SK-N-SH (cell line): ENCODE results near the gene IARS2. TPM values are rescaled to one million over a fixed set of nuclear protein-coding genes. Genes with fewer than 3 reads are reported as not detected.

Source experiments
- CTCF ChIA-PET: fragments of 300-600, 350-600 bp; formaldehyde crosslinking; extraction: SDS; loops from one replicate; lab custom pipeline; 2021; lab: Yijun Ruan, JAX
- POLR2A ChIA-PET: fragments of 350-600 bp; sonication (Branson Sonifier 250); formaldehyde crosslinking; extraction: SDS; loops from one replicate; lab custom pipeline; 2020; ENCODE audit warnings: antibody characterized with exemption, inconsistent platforms; lab: Yijun Ruan, JAX
- DNase-seq: peaks from one replicate; pipeline ENCODE4 v3.0.0; 2012
- H2AFZ ChIP-seq: fragments of 200-600 bp; sonication (generic); 2 replicates; pipeline ENCODE4 v1.8.1; 2016; ENCODE audit warnings: antibody characterized with exemption, mild to moderate bottlenecking, low read depth
- H3F3A ChIP-seq: fragments of 200-600 bp; sonication (generic); replicated peaks from 2 replicates; pipeline ENCODE3; 2016; ENCODE audit warnings: antibody characterized with exemption, mild to moderate bottlenecking; ENCODE audit not compliant: insufficient read depth
- H3K27ac ChIP-seq, 2 experiments: fragments of 200-500 bp in 1 of 2; fragments of 200-600 bp in 1 of 2; sonication (Bioruptor generic) in 1 of 2; sonication (generic), shearing (Covaris generic) in 1 of 2; 2 replicates each; pipeline versions ENCODE4 v1.5.1 to v1.6.1; 2014 to 2016; ENCODE audit warnings: low read depth in 2 of 2, inconsistent platforms in 1 of 2, low read length in 1 of 2, mild to moderate bottlenecking in 1 of 2, mixed read lengths in 1 of 2
- H3K27me3 ChIP-seq: fragments of 200-600 bp; sonication (generic), shearing (Covaris generic); 2 replicates; pipeline ENCODE4 v1.6.1; 2016; ENCODE audit warnings: mixed run types; ENCODE audit not compliant: insufficient read depth
- H3K36me3 ChIP-seq, 2 experiments: fragments of 200-500 bp in 1 of 2; fragments of 200-600 bp in 1 of 2; sonication (Bioruptor generic) in 1 of 2; sonication (generic) in 1 of 2; replicated peaks in 1 of 2; 2 replicates each; pipeline versions ENCODE3 to v1.5.1; 2014 to 2016; ENCODE audit warnings: low read length in 1 of 2, mild to moderate bottlenecking in 1 of 2; ENCODE audit not compliant: insufficient read depth in 2 of 2, control insufficient read depth in 1 of 2
- H3K4me1 ChIP-seq, 2 experiments: fragments of 200-500 bp in 1 of 2; fragments of 200-600 bp in 1 of 2; sonication (Bioruptor generic) in 1 of 2; sonication (generic), shearing (Covaris generic) in 1 of 2; 2 replicates each; pipeline versions ENCODE4 v1.5.1 to v1.6.1; 2014 to 2016; ENCODE audit warnings: low read depth in 1 of 2, low read length in 1 of 2, mixed run types in 1 of 2; ENCODE audit not compliant: insufficient read depth in 2 of 2, control insufficient read depth in 1 of 2
- H3K4me2 ChIP-seq: fragments of 200-600 bp; sonication (generic), shearing (Covaris generic); 2 replicates; pipeline ENCODE4 v1.6.1; 2017; ENCODE audit warnings: mixed run types
- H3K4me3 ChIP-seq, 2 experiments: fragments of 200-500 bp in 1 of 2; fragments of 200-600 bp in 1 of 2; sonication (Bioruptor generic) in 1 of 2; sonication (generic), shearing (Covaris generic) in 1 of 2; 2 replicates each; pipeline versions ENCODE4 v1.5.1 to v1.8.1; 2014 to 2016; ENCODE audit warnings: low read depth in 2 of 2, inconsistent platforms in 1 of 2, low read length in 1 of 2, mild to moderate bottlenecking in 1 of 2, mixed read lengths in 1 of 2, moderate library complexity in 1 of 2
- H3K79me2 ChIP-seq: fragments of 200-600 bp; sonication (generic); 2 replicates; pipeline ENCODE4 v1.8.1; 2017; ENCODE audit warnings: mild to moderate bottlenecking; ENCODE audit not compliant: insufficient read depth
- H3K9ac ChIP-seq: fragments of 200-600 bp; sonication (generic); 2 replicates; pipeline ENCODE4 v1.6.1; 2017; ENCODE audit warnings: mixed run types
- H3K9me2 ChIP-seq: fragments of 200-600 bp; sonication (generic); 2 replicates; pipeline ENCODE4 v1.6.1; 2017; ENCODE audit warnings: mixed run types
- H3K9me3 ChIP-seq: fragments of 200-600 bp; sonication (generic); 2 replicates; pipeline ENCODE4 v1.6.1; 2017; ENCODE audit warnings: mixed run types, mild to moderate bottlenecking, moderate library complexity
- H4K20me1 ChIP-seq: fragments of 200-600 bp; sonication (generic); 2 replicates; pipeline ENCODE4 v1.6.1; 2017; ENCODE audit warnings: mild to moderate bottlenecking, mixed run types; ENCODE audit not compliant: insufficient read depth
- CHD2 ChIP-seq: fragments of 150-350 bp; IDR thresholded peaks from 2 replicates; pipeline ENCODE4 v1.6.1; 2018; ENCODE audit warnings: low read length; ENCODE audit not compliant: partially characterized antibody
- EP300 ChIP-seq, 2 experiments: IDR thresholded peaks; 2 replicates each; pipeline versions ENCODE4 v1.4.0 to v1.6.1; 2012; ENCODE audit warnings: borderline replicate concordance in 1 of 2, low read depth in 1 of 2, low read length in 1 of 2
- FOSL2 ChIP-seq: IDR thresholded peaks from 2 replicates; pipeline ENCODE4 v1.4.0; 2012; ENCODE audit warnings: low read depth, mild to moderate bottlenecking, moderate library complexity, borderline replicate concordance
- GATA2 ChIP-seq: sonication (generic); formaldehyde crosslinking; IDR thresholded peaks from 2 replicates; pipeline ENCODE4 v1.5.0; 2020; ENCODE audit warnings: mild to moderate bottlenecking, missing genetic modification reagents
- MEF2A ChIP-seq: IDR thresholded peaks from 2 replicates; pipeline ENCODE4 v1.4.0; 2012; ENCODE audit warnings: low read depth, borderline replicate concordance
- MXI1 ChIP-seq: IDR thresholded peaks from 2 replicates; pipeline ENCODE4 v1.6.1; 2012; ENCODE audit warnings: mild to moderate bottlenecking, low read depth, low read length, improper control_type of control experiment
- NFIC ChIP-seq: IDR thresholded peaks from 2 replicates; pipeline ENCODE4 v1.4.0; 2012; ENCODE audit warnings: borderline replicate concordance
- POLR2AphosphoS5 ChIP-seq: IDR thresholded peaks from 2 replicates; pipeline ENCODE4 v1.6.1; 2012; ENCODE audit warnings: low read depth, low read length
- RAD21 ChIP-seq: IDR thresholded peaks from 2 replicates; pipeline ENCODE4 v1.6.1; 2012; ENCODE audit warnings: mild to moderate bottlenecking, low read length
- REST ChIP-seq: IDR thresholded peaks from 2 replicates; pipeline ENCODE4 v1.6.1; 2012; ENCODE audit warnings: mild to moderate bottlenecking, low read depth, low read length, moderate library complexity
- SIN3A ChIP-seq: IDR thresholded peaks from 2 replicates; pipeline ENCODE4 v1.6.1; 2012; ENCODE audit warnings: low read depth, mild to moderate bottlenecking, low read length, moderate library complexity, borderline replicate concordance
- TAF1 ChIP-seq: IDR thresholded peaks from 2 replicates; pipeline ENCODE4 v1.6.1; 2012; ENCODE audit warnings: low read depth, mild to moderate bottlenecking, low read length, moderate library complexity, borderline replicate concordance
- TCF12 ChIP-seq: IDR thresholded peaks from 2 replicates; pipeline ENCODE4 v1.4.0; 2012
- ZBTB33 ChIP-seq: IDR thresholded peaks from 2 replicates; pipeline ENCODE4 v1.4.0; 2012; ENCODE audit warnings: low read depth, borderline replicate concordance
- WGBS: methylation state at CpG from one replicate; pipeline ENCODE4 v1.1.6; 2017; ENCODE audit warnings: low lambda C conversion rate; 5-methylcytosine and 5-hydroxymethylcytosine counted together
- polyA plus RNA-seq, 3 experiments: library from polyadenylated mRNA; depleted of rRNA; stranded (reverse); fragments of >200 nt; gene quantifications; 2 replicates each; pipeline ENCODE4 v1.2.3, GENCODE V29; 2012

Gene IARS2
- polyA plus RNA-seq, 1 of the 3 experiments (the other 2 are of a cell fraction), result 25.7 TPM

- Histone ChIP-seq H3F3A (no peaks in the 10 kb centered on the region), H4K20me1 (no peaks in the 10 kb centered on the region), H3K27ac (no peak overlapping the region), H3K9ac (no peak overlapping the region), H3K4me3 (no peak overlapping the region), H3K79me2 (0 out of 2 replicates have a peak, but pooled peaks cover 8% of the 10 kb centered on the region), H3K4me1 (no peaks in the 10 kb centered on the region), H2AFZ (no peak overlapping the region), H3K36me3 (peaks cover 63 to 81% of the 10 kb centered on the region in 2 experiments), H3K4me2 (no peak overlapping the region), H3K9me2 (no peaks in the 10 kb centered on the region), H3K27me3 (no peaks in the 10 kb centered on the region), H3K9me3 (no peaks in the 10 kb centered on the region)
- ChIA-PET POLR2A (interaction anchor here (0.6 kb wide), 1 partner anchor 376 kb away, joined by 3 read pairs; no protein-coding TSS in a partner anchor), CTCF (interaction anchor here (0.7 kb wide), 1 partner anchor 34 kb away, joined by 3 read pairs; no protein-coding TSS in a partner anchor)
- WGBS, result 96% methylated on average over 9 of the region's 9 CpGs
- TF ChIP-seq RAD21 (no peak), MEF2A (no peak), GATA2 (no peak), TCF12 (no peak), ZBTB33 (no peak), EP300 (IDR thresholded peaks at IDR 0.05; ENCODE audit: borderline replicate concordance in 1 of 2, low read depth in 1 of 2, low read length in 1 of 2) (no peak), SIN3A (no peak), NFIC (no peak), POLR2AphosphoS5 (no peak), TAF1 (no peak), CHD2 (no peak), FOSL2 (no peak), REST (no peak), MXI1 (no peak)
- no peak for DNase-seq
Measured at GRCh38 chr1:220137019-220137786, 43.3 kb downstream of the IARS2 start.
